H1 (cell line): ENCODE results near the gene ZNF611. TPM values are rescaled to one million over a fixed set of nuclear protein-coding genes. Genes with fewer than 3 reads are reported as not detected.

Source experiments
- CTCF ChIA-PET: fragments of 300-600 bp; sonication (Branson Sonifier 250); formaldehyde crosslinking; loops from one replicate; lab custom pipeline; 2021; ENCODE audit not compliant: partially characterized antibody; lab: Charles Lee
- POLR2A ChIA-PET: fragments of 300-600 bp; sonication (Branson Sonifier 250); formaldehyde crosslinking; loops from one replicate; lab custom pipeline; 2021; ENCODE audit warnings: inconsistent platforms; ENCODE audit not compliant: partially characterized antibody; lab: Charles Lee
- DNase-seq, 2 experiments: peaks; one replicate each; pipeline versions ENCODE4 v3.0.0 to v3.0.0-alpha.2; 2010 to 2022; ENCODE audit warnings: low spot score in 2 of 2, low read depth in 1 of 2, mixed read lengths in 1 of 2
- FAIRE-seq: peaks from 2 replicates; lab custom pipeline; 2011; peaks lifted over from hg19 to GRCh38; lab: Jason Lieb, UNC
- H2AFZ ChIP-seq: 2 replicates; pipeline ENCODE4 v1.8.1; 2012; ENCODE audit warnings: low read length, inconsistent platforms
- H2AK5ac ChIP-seq: 2 replicates; pipeline ENCODE4 v1.6.1; 2013; ENCODE audit warnings: low read depth, low read length
- H2BK120ac ChIP-seq: replicated peaks from 2 replicates; pipeline ENCODE3; 2013; ENCODE audit warnings: low read depth, low read length, inconsistent platforms
- H2BK12ac ChIP-seq: 2 replicates; pipeline ENCODE4 v1.6.1; 2013; ENCODE audit warnings: low read depth, low read length
- H2BK15ac ChIP-seq: 2 replicates; pipeline ENCODE4 v1.6.1; 2013; ENCODE audit warnings: low read length
- H2BK20ac ChIP-seq: 2 replicates; pipeline ENCODE4 v1.6.1; 2013; ENCODE audit warnings: low read length
- H2BK5ac ChIP-seq: 2 replicates; pipeline ENCODE4 v1.6.1; 2013; ENCODE audit warnings: low read depth, low read length
- H3K14ac ChIP-seq: 2 replicates; pipeline ENCODE4 v1.6.1; 2013; ENCODE audit warnings: inconsistent platforms; ENCODE audit not compliant: insufficient read length
- H3K18ac ChIP-seq: 2 replicates; pipeline ENCODE4 v1.6.1; 2013; ENCODE audit warnings: low read length; ENCODE audit errors: extremely low read depth
- H3K23ac ChIP-seq: 2 replicates; pipeline ENCODE4 v1.6.1; 2013; ENCODE audit warnings: inconsistent platforms; ENCODE audit not compliant: insufficient read length
- H3K23me2 ChIP-seq: 2 replicates; pipeline ENCODE4 v1.6.1; 2013; ENCODE audit warnings: low read depth, low read length
- H3K27ac ChIP-seq: 2 replicates; pipeline ENCODE4 v1.6.1; 2011; ENCODE audit warnings: low read depth, low read length, inconsistent platforms
- H3K27me3 ChIP-seq, 4 experiments: replicated peaks in 1 of 4; 1 replicate in 1 of 4; 2 replicates in 3 of 4; pipeline versions ENCODE4 v1.6.1 to v1.8.1; 2011 to 2013; ENCODE audit warnings: low read length in 3 of 4, mild to moderate bottlenecking in 3 of 4, inconsistent platforms in 2 of 4, mixed read lengths in 2 of 4, moderate library complexity in 1 of 4; ENCODE audit not compliant: control insufficient read depth in 3 of 4, insufficient read depth in 3 of 4; ENCODE audit errors: extremely low read depth in 1 of 4
- H3K36me3 ChIP-seq, 4 experiments: 2 replicates each; pipeline versions ENCODE4 v1.6.1 to v1.8.1; 2011 to 2013; ENCODE audit warnings: mild to moderate bottlenecking in 4 of 4, low read length in 3 of 4, moderate library complexity in 2 of 4, control low read depth in 1 of 4, inconsistent platforms in 1 of 4; ENCODE audit not compliant: insufficient read depth in 4 of 4, control insufficient read depth in 2 of 4
- H3K4ac ChIP-seq: replicated peaks from 2 replicates; pipeline ENCODE3; 2013; ENCODE audit warnings: low read length, low read depth, mixed read lengths, inconsistent platforms; ENCODE audit not compliant: insufficient read length
- H3K4me1 ChIP-seq, 4 experiments: replicated peaks in 1 of 4; 1 replicate in 1 of 4; 2 replicates in 3 of 4; pipeline versions ENCODE4 v1.6.1 to v1.8.1; 2011 to 2013; ENCODE audit warnings: low read length in 3 of 4, inconsistent platforms in 2 of 4, mixed read lengths in 1 of 4; ENCODE audit not compliant: insufficient read depth in 4 of 4, control insufficient read depth in 3 of 4
- H3K4me2 ChIP-seq, 2 experiments: 2 replicates each; pipeline versions ENCODE4 v1.6.1 to v1.8.1; 2011 to 2013; ENCODE audit warnings: low read depth in 2 of 2, low read length in 2 of 2, control low read depth in 1 of 2, inconsistent platforms in 1 of 2, mild to moderate bottlenecking in 1 of 2; ENCODE audit not compliant: insufficient read depth in 1 of 2
- H3K4me3 ChIP-seq, 4 experiments: fragments of 200-600, 300-600 bp in 1 of 4; sonication (generic), shearing (Covaris generic), sonication (Bioruptor Twin) in 1 of 4; 2 replicates each; pipeline versions ENCODE4 v1.5.1 to v1.8.1; 2011 to 2016; ENCODE audit warnings: low read length in 4 of 4, low read depth in 3 of 4, control low read depth in 2 of 4, inconsistent platforms in 2 of 4, mild to moderate bottlenecking in 2 of 4, mixed read lengths in 1 of 4, moderate library complexity in 1 of 4; ENCODE audit not compliant: insufficient read depth in 2 of 4; ENCODE audit errors: extremely low read depth in 1 of 4
- H3K56ac ChIP-seq: replicated peaks from 2 replicates; pipeline ENCODE3; 2013; ENCODE audit warnings: low read depth, mild to moderate bottlenecking, mixed read lengths, low read length, inconsistent platforms; ENCODE audit not compliant: insufficient read length
- H3K79me1 ChIP-seq: 2 replicates; pipeline ENCODE4 v1.6.1; 2013; ENCODE audit warnings: low read depth, low read length, control low read depth
- H3K79me2 ChIP-seq, 2 experiments: 2 replicates each; pipeline versions ENCODE4 v1.6.1 to v1.8.1; 2012 to 2013; ENCODE audit warnings: low read length in 2 of 2, mild to moderate bottlenecking in 2 of 2, inconsistent platforms in 1 of 2; ENCODE audit not compliant: insufficient read depth in 2 of 2, control insufficient read depth in 1 of 2
- H3K9ac ChIP-seq, 4 experiments: replicated peaks in 1 of 4; 1 replicate in 1 of 4; 2 replicates in 3 of 4; pipeline versions ENCODE4 v1.6.1 to v1.8.1; 2011 to 2013; ENCODE audit warnings: low read depth in 3 of 4, low read length in 3 of 4, control low read depth in 2 of 4, mild to moderate bottlenecking in 2 of 4, moderate library complexity in 2 of 4, inconsistent platforms in 1 of 4; ENCODE audit errors: extremely low read depth in 1 of 4
- H3K9me3 ChIP-seq, 2 experiments: 2 replicates each; pipeline versions ENCODE4 v1.6.1 to v1.8.1; 2012 to 2013; ENCODE audit warnings: mild to moderate bottlenecking in 2 of 2, moderate library complexity in 2 of 2, control low read depth in 1 of 2, inconsistent platforms in 1 of 2, low read depth in 1 of 2, low read length in 1 of 2, mixed read lengths in 1 of 2; ENCODE audit not compliant: insufficient read depth in 2 of 2
- H4K20me1 ChIP-seq, 2 experiments: replicated peaks in 1 of 2; 2 replicates each; pipeline versions ENCODE3 to v1.8.1; 2011 to 2013; ENCODE audit warnings: inconsistent platforms in 2 of 2, low read length in 2 of 2, mild to moderate bottlenecking in 1 of 2; ENCODE audit not compliant: insufficient read depth in 2 of 2, control insufficient read depth in 1 of 2
- H4K5ac ChIP-seq: 2 replicates; pipeline ENCODE4 v1.6.1; 2013; ENCODE audit warnings: low read length, low read depth, mixed read lengths, inconsistent platforms; ENCODE audit not compliant: insufficient read length
- H4K8ac ChIP-seq: 2 replicates; pipeline ENCODE4 v1.8.0; 2013; ENCODE audit warnings: mild to moderate bottlenecking, moderate library complexity, low read length, inconsistent platforms; ENCODE audit not compliant: insufficient read depth; ENCODE audit errors: extremely low read depth
- H4K91ac ChIP-seq: replicated peaks from 2 replicates; pipeline ENCODE3; 2013; ENCODE audit warnings: low read length, mixed read lengths, inconsistent platforms; ENCODE audit not compliant: insufficient read length
- BACH1 ChIP-seq: IDR thresholded peaks from 2 replicates; pipeline ENCODE4 v1.6.1; 2012; ENCODE audit warnings: low read length, improper control_type of control experiment
- EGR1 ChIP-seq: IDR thresholded peaks from 2 replicates; pipeline ENCODE4 v1.6.1; 2011; ENCODE audit warnings: low read depth, low read length, borderline replicate concordance
- HDAC6 ChIP-seq: IDR thresholded peaks from one replicate; pipeline ENCODE4 v1.7.1; 2012; ENCODE audit warnings: low read depth, mild to moderate bottlenecking, inconsistent platforms, low read length, moderate library complexity
- JUN ChIP-seq: IDR thresholded peaks from 2 replicates; pipeline ENCODE4 v1.6.1; 2011; ENCODE audit warnings: low read depth, mild to moderate bottlenecking, improper control_type of control experiment, low read length
- KDM5A ChIP-seq: fragments of 200-600 bp; IDR thresholded peaks from 2 replicates; pipeline ENCODE4 v1.7.1; 2012; ENCODE audit warnings: mild to moderate bottlenecking, low read length, inconsistent platforms, mixed read lengths
- NRF1 ChIP-seq: IDR thresholded peaks from 2 replicates; pipeline ENCODE4 v1.6.1; 2011; ENCODE audit warnings: mild to moderate bottlenecking, low read depth, low read length, improper control_type of control experiment
- PHF8 ChIP-seq: fragments of 200-600 bp; sonication (generic); conservative IDR thresholded peaks from 2 replicates; pipeline ENCODE4 v1.7.1; 2012; ENCODE audit warnings: low read depth, mild to moderate bottlenecking, inconsistent platforms, low read length, moderate library complexity
- SIRT6 ChIP-seq: IDR thresholded peaks from one replicate; pipeline ENCODE4 v1.7.1; 2012; ENCODE audit warnings: low read length, inconsistent platforms
- SP2 ChIP-seq: IDR thresholded peaks from 2 replicates; pipeline ENCODE4 v1.6.1; 2012; ENCODE audit warnings: mild to moderate bottlenecking, low read length, inconsistent platforms
- SP4 ChIP-seq: IDR thresholded peaks from 2 replicates; pipeline ENCODE4 v1.6.1; 2012; ENCODE audit warnings: low read length, inconsistent platforms
- SRF ChIP-seq: IDR thresholded peaks from 2 replicates; pipeline ENCODE4 v1.6.1; 2011; ENCODE audit warnings: mild to moderate bottlenecking, low read depth, low read length, moderate library complexity
- SUZ12 ChIP-seq: fragments of 200-600 bp; sonication (generic); IDR thresholded peaks from 2 replicates; pipeline ENCODE4 v1.6.1; 2012; ENCODE audit warnings: mild to moderate bottlenecking, inconsistent platforms, low read length, moderate library complexity, mixed read lengths
- TAF1 ChIP-seq: IDR thresholded peaks from 2 replicates; pipeline ENCODE4 v1.6.1; 2011; ENCODE audit warnings: mild to moderate bottlenecking, low read depth, low read length
- WGBS, 2 experiments: shearing (Covaris generic) in 1 of 2; methylation state at CpG; one replicate each; pipeline versions ENCODE4 v1.1.6 to v1.1.7; 2013 to 2015; ENCODE audit warnings: low lambda C conversion rate in 2 of 2, mixed read lengths in 2 of 2, inconsistent platforms in 1 of 2, low coverage in 1 of 2, missing lambda C conversion rate in 1 of 2; ENCODE audit not compliant: insufficient replicate concordance in 2 of 2, insufficient coverage in 1 of 2, insufficient read length in 1 of 2; ENCODE audit errors: extremely low coverage in 1 of 2, missing lambda C conversion rate in 1 of 2; 5-methylcytosine and 5-hydroxymethylcytosine counted together
- polyA plus RNA-seq, 7 experiments: library from polyadenylated mRNA; depleted of rRNA in 3 of 7; stranded (reverse) in 5 of 7; unstranded in 2 of 7; fragments of >200 nt in 5 of 7; fragments of 200-250 nt in 2 of 7; gene quantifications; 1 replicate in 5 of 7; 2 replicates in 1 of 7; 4 replicates in 1 of 7; pipeline versions ENCODE4 v1.2.1 to v1.2.3, GENCODE V29; 2011 to 2013; ENCODE audit warnings: missing spikeins in 2 of 7, mixed read lengths in 2 of 7
- total RNA-seq: library from RNA; stranded (reverse); fragmentation: NEBNext Ultra II Directional; extraction: Animal tissue kit (Norgen Biotek cat#: 25700); gene quantifications from 2 replicates; pipeline ENCODE4 v1.2.1, GENCODE V29; 2021

ZNF611 gene
- total and polyA plus RNA-seq, 2 of the 8 experiments (the other 6 are each of a cell fraction or from before 2014, with no cell fraction given) = 1.9 to 19.0 TPM

GRCh38 chr19:52667972-52668371 is 66.9 kb downstream of the ZNF611 start:
- no peaks in the 10 kb centered on the region for H3K79me2 ChIP-seq
- no peak overlapping the region for H3K23ac ChIP-seq
- CTCF ChIA-PET = interaction anchor here (0.6 to 2.1 kb wide), 4 partner anchors 9 to 20 kb away, joined by 3 to 10 read pairs (median 4); no protein-coding TSS in a partner anchor

More at GRCh38 chr19:52667972-52668371, 66.9 kb downstream of the ZNF611 start:
- no peaks in the 10 kb centered on the region for H3K9me3 ChIP-seq
- H3K9ac ChIP-seq = no peak overlapping the region
- H3K4ac ChIP-seq = no peak overlapping the region
- H4K5ac ChIP-seq = no peak overlapping the region
- WGBS, 2 experiments = 85% methylated on average over 6 of the region's 6 CpGs; no CpG with 5 or more reads in 1 of the 2 experiments
- no peak for FAIRE-seq
- H3K27me3 ChIP-seq = no peaks in the 10 kb centered on the region
- no peak for DNase-seq
- no peak overlapping the region for H2BK20ac ChIP-seq
- H2BK120ac ChIP-seq = no peak overlapping the region
- peaks cover 0 to 12% (median 5%) of the 10 kb centered on the region in 4 experiments; a peak in 4 of 7 replicates for H3K4me1 ChIP-seq
- no peak overlapping the region for H3K14ac ChIP-seq
- TF ChIP-seq NRF1 (no peak), SIRT6 (no peak), SRF (no peak), SP4 (no peak), PHF8 (no peak), EGR1 (no peak), TAF1 (no peak), SUZ12 (no peak), BACH1 (no peak), HDAC6 (no peak), KDM5A (no peak), SP2 (no peak), JUN (no peak)
- H2AFZ ChIP-seq = no peak overlapping the region
- 0 out of 4 replicates have a peak overlapping the region, but pooled peaks of 1 of the 2 experiments have one; percentile 20 for H3K4me2 ChIP-seq
- H4K20me1 ChIP-seq = peaks cover 0 to 3% of the 10 kb centered on the region in 2 experiments
- H3K36me3 ChIP-seq = no peaks in the 10 kb centered on the region
- H3K27ac ChIP-seq = no peak overlapping the region
- H4K8ac ChIP-seq = no peak overlapping the region
- no peaks in the 10 kb centered on the region; the same call in 1 of the 2 replicates for H3K23me2 ChIP-seq
- no peak overlapping the region for H3K56ac ChIP-seq
- no peak overlapping the region for H2BK12ac ChIP-seq
- no peak overlapping the region for H3K18ac ChIP-seq
- H2BK5ac ChIP-seq = no peak overlapping the region
- no peak overlapping the region for H3K4me3 ChIP-seq
- POLR2A ChIA-PET = interaction anchor here (0.6 kb wide), 1 partner anchor 419 kb away, joined by 5 read pairs; no protein-coding TSS in a partner anchor
- H3K79me1 ChIP-seq = no peaks in the 10 kb centered on the region
- H2AK5ac ChIP-seq = no peak overlapping the region
- no peak overlapping the region for H2BK15ac ChIP-seq
- H4K91ac ChIP-seq = no peak overlapping the region
